MCF 10A (cell line): Measurements from ENCODE around the gene TBC1D12. TPM values are rescaled to one million over a fixed set of nuclear protein-coding genes. Genes with fewer than 3 reads are reported as not detected.

ENCODE experiments used
- BruUV-seq: library from RNA; stranded (reverse); fragments of 400-500 nt; replicated peaks from 2 replicates; lab custom pipeline; 2021; lab: Mats Ljungman, UMichigan
- CTCF ChIA-PET: fragments of 300-600 bp; sonication (Branson Sonifier 250); formaldehyde crosslinking; extraction: SDS; loops from one replicate; lab custom pipeline; 2021; ENCODE audit warnings: antibody characterized with exemption, inconsistent platforms; lab: Yijun Ruan, JAX
- POLR2A ChIA-PET: fragments of 300-600, 350-650 bp; sonication (Branson Sonifier 250); formaldehyde crosslinking; extraction: SDS; loops from one replicate; lab custom pipeline; 2020; ENCODE audit warnings: antibody characterized with exemption, inconsistent platforms; lab: Yijun Ruan, JAX
- DNase-seq: peaks from one replicate; pipeline ENCODE4 v3.0.0-alpha.2; 2018; ENCODE audit not compliant: unreplicated experiment
- H3K27ac Mint-ChIP-seq: one replicate; pipeline ENCODE4 v1.8.0; 2022; ENCODE audit warnings: mild to moderate bottlenecking, low read depth, mixed read lengths; ENCODE audit not compliant: unreplicated experiment
- H3K27me3 Mint-ChIP-seq: one replicate; pipeline ENCODE4 v1.8.0; 2022; ENCODE audit warnings: mixed read lengths; ENCODE audit not compliant: insufficient read depth, unreplicated experiment
- H3K36me3 Mint-ChIP-seq: one replicate; pipeline ENCODE4 v1.8.0; 2022; ENCODE audit warnings: mild to moderate bottlenecking, moderate library complexity, mixed read lengths; ENCODE audit not compliant: insufficient read depth, unreplicated experiment
- H3K4me1 Mint-ChIP-seq: one replicate; pipeline ENCODE4 v1.8.0; 2022; ENCODE audit warnings: mixed read lengths; ENCODE audit not compliant: insufficient read depth, unreplicated experiment
- H3K4me3 Mint-ChIP-seq: one replicate; pipeline ENCODE4 v1.8.0; 2022; ENCODE audit warnings: mild to moderate bottlenecking, moderate library complexity, mixed read lengths; ENCODE audit not compliant: unreplicated experiment
- H3K9me3 Mint-ChIP-seq: one replicate; pipeline ENCODE4 v1.8.0; 2022; ENCODE audit warnings: mixed read lengths; ENCODE audit not compliant: unreplicated experiment
- intact Hi-C: fragments of 100-400 bp; cut with micrococcal nuclease; formaldehyde crosslinking; loops from 2 replicates; pipeline ENCODE4 v1.14.1; 2022
- total RNA-seq: library from RNA; stranded (reverse); gene quantifications from 2 replicates; pipeline ENCODE4 v1.2.3, GENCODE V29; 2022
- TF ChIP-seq, protein P1 (sequence below): fragments of 200-600 bp; IDR thresholded peaks from one replicate; pipeline ENCODE4 v1.8.0; 2022; ENCODE audit warnings: antibody characterized with exemption, mild to moderate bottlenecking; ENCODE audit not compliant: unreplicated experiment

TBC1D12 gene
- total RNA-seq, 1 experiment from 2014 or later: 5.4 TPM

DNA sequence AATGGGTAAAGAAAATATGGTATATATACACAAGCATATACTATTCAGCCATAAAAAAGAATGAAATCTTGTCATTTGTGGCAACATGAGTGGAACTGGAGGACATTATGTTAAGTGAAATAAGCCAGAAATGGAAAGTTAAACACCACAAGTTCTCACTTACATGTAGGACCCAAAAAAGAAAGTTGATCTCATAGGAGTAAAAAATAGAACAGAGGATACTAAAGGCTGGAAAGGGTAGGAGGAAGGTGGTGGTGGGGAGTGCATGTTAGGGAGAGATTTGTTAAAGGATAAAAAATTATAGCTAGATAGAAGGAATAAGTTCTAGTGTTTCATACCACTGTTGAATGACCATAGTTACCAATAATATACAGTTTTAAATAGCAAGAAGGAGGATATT is 48.4 kb downstream of the TBC1D12 start:
- Mint-ChIP-seq H3K4me3 (no peak overlapping the region), H3K27ac (no peak overlapping the region), H3K36me3 (peaks cover 4% of the 10 kb centered on the region), H3K27me3 (no peaks in the 10 kb centered on the region), H3K4me1 (no peaks in the 10 kb centered on the region), H3K9me3 (no peaks in the 10 kb centered on the region)
- ChIA-PET POLR2A (interaction anchor here (1.1 to 1.5 kb wide), 3 partner anchors 42 to 88 kb away, joined by 3 to 6 read pairs (median 3); partner anchors contain the start of gene TBC1D12), CTCF (no interaction called here)
- intact Hi-C loops: no loop called here
- BruUV-seq: no TSS peak
- DNase-seq: no peak
- TF ChIP-seq, protein P1, sequence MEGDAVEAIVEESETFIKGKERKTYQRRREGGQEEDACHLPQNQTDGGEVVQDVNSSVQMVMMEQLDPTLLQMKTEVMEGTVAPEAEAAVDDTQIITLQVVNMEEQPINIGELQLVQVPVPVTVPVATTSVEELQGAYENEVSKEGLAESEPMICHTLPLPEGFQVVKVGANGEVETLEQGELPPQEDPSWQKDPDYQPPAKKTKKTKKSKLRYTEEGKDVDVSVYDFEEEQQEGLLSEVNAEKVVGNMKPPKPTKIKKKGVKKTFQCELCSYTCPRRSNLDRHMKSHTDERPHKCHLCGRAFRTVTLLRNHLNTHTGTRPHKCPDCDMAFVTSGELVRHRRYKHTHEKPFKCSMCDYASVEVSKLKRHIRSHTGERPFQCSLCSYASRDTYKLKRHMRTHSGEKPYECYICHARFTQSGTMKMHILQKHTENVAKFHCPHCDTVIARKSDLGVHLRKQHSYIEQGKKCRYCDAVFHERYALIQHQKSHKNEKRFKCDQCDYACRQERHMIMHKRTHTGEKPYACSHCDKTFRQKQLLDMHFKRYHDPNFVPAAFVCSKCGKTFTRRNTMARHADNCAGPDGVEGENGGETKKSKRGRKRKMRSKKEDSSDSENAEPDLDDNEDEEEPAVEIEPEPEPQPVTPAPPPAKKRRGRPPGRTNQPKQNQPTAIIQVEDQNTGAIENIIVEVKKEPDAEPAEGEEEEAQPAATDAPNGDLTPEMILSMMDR: no peak

DNA sequence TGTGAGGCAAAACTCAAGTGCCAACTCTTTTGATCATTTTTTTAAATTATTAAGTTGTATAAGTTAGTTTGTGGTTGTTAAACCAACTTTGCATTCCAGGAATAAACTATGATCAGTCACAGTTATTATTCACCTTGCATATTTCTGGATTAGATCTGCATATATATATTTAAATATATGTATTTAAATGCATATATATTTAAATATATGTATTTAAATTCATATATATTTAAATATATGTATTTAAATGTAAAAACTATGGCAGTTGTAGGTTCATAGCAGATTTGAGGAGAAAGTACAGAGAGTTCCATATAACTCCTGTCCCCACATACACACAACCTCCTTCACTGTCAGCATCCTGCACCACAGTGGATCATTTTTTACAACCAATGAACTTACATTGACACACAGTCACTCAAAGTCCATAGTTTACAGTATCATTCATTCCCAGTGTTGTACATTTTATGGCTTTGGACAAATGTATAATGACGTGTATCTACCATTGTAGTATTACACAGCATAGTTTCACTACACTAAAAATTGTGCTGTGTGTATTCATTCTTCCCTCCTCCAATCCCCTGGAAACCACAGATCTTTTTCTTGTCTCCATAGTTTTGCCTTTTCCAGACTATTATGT is 49.7 kb downstream of the TBC1D12 start:
- TF ChIP-seq, protein P1: no peak
- no peaks in the 10 kb centered on the region for H3K4me1 Mint-ChIP-seq
- H3K9me3 Mint-ChIP-seq: no peaks in the 10 kb centered on the region
- no peaks in the 10 kb centered on the region for H3K27me3 Mint-ChIP-seq
- no peak overlapping the region for H3K27ac Mint-ChIP-seq
- CTCF ChIA-PET: no interaction called here
- POLR2A ChIA-PET: interaction anchor here (1.2 to 1.5 kb wide), 2 partner anchors 50 to 90 kb away, joined by 3 to 6 read pairs; partner anchors contain the start of gene TBC1D12
- H3K36me3 Mint-ChIP-seq: peaks cover 4% of the 10 kb centered on the region
- no TSS peak for BruUV-seq
- no peak for DNase-seq
- intact Hi-C loops: no loop called here
- H3K4me3 Mint-ChIP-seq: no peak overlapping the region

DNA sequence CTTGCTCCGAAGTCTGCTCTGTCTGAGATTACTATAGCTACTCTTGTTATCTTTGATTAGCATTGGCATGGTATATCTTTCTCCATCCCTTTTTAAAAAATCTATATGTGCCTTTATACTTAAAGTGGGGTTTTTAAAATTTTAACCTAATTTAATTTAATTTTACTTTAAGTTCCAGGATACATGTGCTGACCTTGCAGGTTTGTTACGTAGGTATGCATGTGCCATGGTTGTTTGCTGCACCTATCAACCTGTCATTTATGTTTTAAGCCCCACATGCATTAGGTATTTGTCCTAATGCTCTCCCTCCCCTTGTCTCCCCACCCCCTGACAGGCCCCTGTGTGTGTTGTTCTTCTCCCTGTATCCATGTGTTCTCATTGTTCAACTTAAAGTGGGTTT is 54.6 kb downstream of the TBC1D12 start:
- H3K36me3 Mint-ChIP-seq: peaks cover 9% of the 10 kb centered on the region
- H3K9me3 Mint-ChIP-seq: peaks cover 7% of the 10 kb centered on the region
- intact Hi-C loops: no loop called here
- no peak overlapping the region for H3K27ac Mint-ChIP-seq
- no peak overlapping the region for H3K4me3 Mint-ChIP-seq
- no peaks in the 10 kb centered on the region for H3K4me1 Mint-ChIP-seq
- ChIA-PET POLR2A (no interaction called here), CTCF (interaction anchor here (0.6 to 1.3 kb wide), 2 partner anchors 13 to 120 kb away, joined by 3 to 6 read pairs; no protein-coding TSS in a partner anchor)
- BruUV-seq: no TSS peak
- TF ChIP-seq, protein P1: no peak
- H3K27me3 Mint-ChIP-seq: no peaks in the 10 kb centered on the region
- DNase-seq: no peak

DNA sequence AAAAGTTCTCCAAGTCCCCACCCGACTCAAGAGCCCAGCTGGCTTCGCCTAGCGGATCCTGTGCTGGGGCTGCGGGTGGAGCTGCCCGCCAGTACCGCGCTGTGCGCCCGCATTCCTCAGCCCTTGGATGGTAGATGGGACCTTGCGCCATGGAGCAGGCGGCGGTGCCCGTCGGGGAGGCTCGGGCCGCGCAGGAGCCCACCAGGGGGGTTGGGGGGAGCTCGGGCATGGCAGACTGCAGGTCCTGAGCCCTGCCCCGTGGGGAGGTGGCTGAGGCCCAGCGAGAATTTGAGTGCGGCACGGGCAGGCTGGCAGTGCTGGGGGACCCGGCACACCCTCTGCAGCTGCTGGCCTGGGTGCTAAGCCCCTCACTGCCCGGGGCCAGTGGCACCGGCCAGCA is 57.0 kb downstream of the TBC1D12 start:
- H3K36me3 Mint-ChIP-seq: peaks cover 5% of the 10 kb centered on the region
- POLR2A ChIA-PET: no interaction called here
- intact Hi-C loops: no loop called here
- no peak overlapping the region for H3K27ac Mint-ChIP-seq
- no peaks in the 10 kb centered on the region for H3K27me3 Mint-ChIP-seq
- peaks cover 7% of the 10 kb centered on the region for H3K9me3 Mint-ChIP-seq
- BruUV-seq: no TSS peak
- TF ChIP-seq, protein P1: no peak
- CTCF ChIA-PET: interaction anchor here (0.6 to 2.7 kb wide), 4 partner anchors 15 to 553 kb away, joined by 3 to 9 read pairs (median 4); no protein-coding TSS in a partner anchor
- no peak for DNase-seq
- H3K4me3 Mint-ChIP-seq: no peak overlapping the region
- H3K4me1 Mint-ChIP-seq: no peaks in the 10 kb centered on the region
